Left lobe of liver (tissue), 2 donors: ENCODE data around the gene PNPLA3. TPM values are rescaled to one million over a fixed set of nuclear protein-coding genes. Genes with fewer than 3 reads are reported as not detected.

Source experiments
- ATAC-seq: fragments of 200-7000 bp; cut with Tn5 transposase; one replicate; pipeline ENCODE4 v1.9.1; 2020; ENCODE audit warnings: mild to moderate bottlenecking, moderate library complexity
- DNase-seq: peaks from one replicate; pipeline ENCODE4 v3.0.0-alpha.2; 2020; ENCODE audit warnings: low spot score
- total RNA-seq: library from RNA; stranded (reverse); gene quantifications from one replicate; pipeline ENCODE4 v1.2.1, GENCODE V29; 2021
- donor health status: DM: no; HTN: no; CAD: no; lungs with moderate emphysema.
- donor health status: DM: no; HTN: yes; CAD: no.

Gene PNPLA3
- total RNA-seq, 1 donor from 2014 or later: 72.1 TPM

GRCh38 chr22:43988116-43988820 lies 64.7 kb downstream of the PNPLA3 start:
- no peak for ATAC-seq
- no peak for DNase-seq

- ATAC-seq (no peak), DNase-seq (no peak)
Measured at GRCh38 chr22:43988960-43989359, 65.4 kb downstream of the PNPLA3 start.

GRCh38 chr22:43990044-43990443 lies 66.4 kb downstream of the PNPLA3 start:
- ATAC-seq: no peak
- no peak for DNase-seq

- ATAC-seq (no peak), DNase-seq (no peak)
Measured at GRCh38 chr22:43991316-43992020, 67.9 kb downstream of the PNPLA3 start.

- ATAC-seq: peak; percentile 31
- DNase-seq: no peak
Measured at GRCh38 chr22:43992331-43992821, 68.8 kb downstream of the PNPLA3 start.

- ATAC-seq: peak; percentile 88
- no peak for DNase-seq
Measured at GRCh38 chr22:43993072-43993760, 69.6 kb downstream of the PNPLA3 start.

- DNase-seq (no peak), ATAC-seq (peak; percentile 17)
Measured at GRCh38 chr22:43994006-43994405, 70.4 kb downstream of the PNPLA3 start.

GRCh38 chr22:43994416-43994815 lies 70.8 kb downstream of the PNPLA3 start:
- ATAC-seq (no peak), DNase-seq (no peak)

GRCh38 chr22:43995057-43995685 lies 71.6 kb downstream of the PNPLA3 start:
- no peak for ATAC-seq

GRCh38 chr22:43995798-43996169 lies 72.2 kb downstream of the PNPLA3 start:
- ATAC-seq (no peak), DNase-seq (no peak)

More at GRCh38 chr22:43995057-43995685, 71.6 kb downstream of the PNPLA3 start:
- DNase-seq: no peak

GRCh38 chr22:43996170-43996980 lies 72.8 kb downstream of the PNPLA3 start:
- ATAC-seq (peak; percentile 29), DNase-seq (no peak)

- ATAC-seq (no peak), DNase-seq (no peak)
Measured at GRCh38 chr22:43996981-43997265, 73.3 kb downstream of the PNPLA3 start.

Other genes with a start within 250 kb of the PNPLA3 start
- gene EFCAB6, start 111.5 kb upstream of the PNPLA3 start, total RNA-seq: 0.45 TPM
- not detected for gene SULT4A1, start 61.3 kb upstream of the PNPLA3 start, total RNA-seq
- not detected for gene PNPLA5, start 31.8 kb upstream of the PNPLA3 start, total RNA-seq
- 23.6 TPM for gene SAMM50, start 31.6 kb downstream of the PNPLA3 start, total RNA-seq
- gene PARVB, start 100.5 kb downstream of the PNPLA3 start, total RNA-seq: 14.3 TPM